Esophagus muscularis mucosa (tissue), 4 donors: ENCODE data around the gene LIN7B. TPM values are rescaled to one million over a fixed set of nuclear protein-coding genes. Genes with fewer than 3 reads are reported as not detected.

Experiments
- DNase-seq: peaks from one replicate; pipeline ENCODE4 v3.0.0-alpha.2; 2017; ENCODE audit errors: extremely low spot score
- H3K27ac ChIP-seq, 4 donors: fragments of 200-600 bp; sonication (generic); replicated peaks in 1 of 4; 1 replicate in 3 of 4; 2 replicates in 1 of 4; pipeline ENCODE4 v1.5.1; 2016 to 2019; ENCODE audit warnings: mild to moderate bottlenecking in 1 of 4
- H3K27me3 ChIP-seq, 4 donors: fragments of 200-600 bp; sonication (generic); one replicate each; pipeline versions ENCODE4 v1.5.1 to v1.6.0; 2016 to 2019
- H3K36me3 ChIP-seq, 4 donors: fragments of 200-600 bp; sonication (generic); one replicate each; pipeline ENCODE4 v1.5.1; 2016 to 2019
- H3K4me1 ChIP-seq, 4 donors: fragments of 200-600 bp; sonication (generic); one replicate each; pipeline ENCODE4 v1.5.1; 2016 to 2019
- H3K4me3 ChIP-seq, 4 donors: fragments of 200-600 bp; sonication (generic); 1 replicate in 2 of 4; 2 replicates in 2 of 4; pipeline ENCODE4 v1.5.1; 2016 to 2019; ENCODE audit warnings: mild to moderate bottlenecking in 4 of 4, moderate library complexity in 1 of 4
- H3K9me3 ChIP-seq, 4 donors: fragments of 200-600 bp; sonication (generic); 1 replicate in 3 of 4; 2 replicates in 1 of 4; pipeline ENCODE4 v1.5.1; 2016 to 2019
- CTCF ChIP-seq, 3 experiments: fragments of 200-600 bp in 2 of 3; fragments of 450-650 bp in 1 of 3; sonication (generic) in 2 of 3; IDR thresholded peaks; one replicate each; pipeline ENCODE4 v1.5.1; 2017 to 2019; ENCODE audit warnings: antibody characterized with exemption in 3 of 3, mild to moderate bottlenecking in 2 of 3, moderate library complexity in 1 of 3
- EP300 ChIP-seq: sonication (generic); formaldehyde crosslinking; IDR thresholded peaks from one replicate; pipeline ENCODE4 v1.6.1; 2017; ENCODE audit warnings: antibody characterized with exemption
- POLR2A ChIP-seq: fragments of 450-650 bp; IDR thresholded peaks from one replicate; pipeline ENCODE4 v1.6.1; 2017; ENCODE audit warnings: antibody characterized with exemption, moderate library complexity, mild to moderate bottlenecking, low read depth
- POLR2AphosphoS5 ChIP-seq, 2 donors: sonication (generic); formaldehyde crosslinking; IDR thresholded peaks; one replicate each; pipeline ENCODE4 v1.6.1; 2017; ENCODE audit warnings: antibody characterized with exemption in 2 of 2
- WGBS: methylation state at CpG from one replicate; pipeline ENCODE4 v1.1.5; 2018; 5-methylcytosine and 5-hydroxymethylcytosine counted together
- intact Hi-C: fragments of 100-400 bp; cut with DNase I; formaldehyde crosslinking; loops from one replicate; pipeline ENCODE4 v1.15.1; 2023
- total RNA-seq, 4 donors: library from RNA; depleted of rRNA; stranded (reverse); fragments of >200 nt; gene quantifications; one replicate each; pipeline versions ENCODE4 v1.1.0 to v1.2.1, GENCODE V29; 2016

LIN7B gene
- total RNA-seq, 4 donors from 2014 or later = 7.5 to 21.4 (median 15.5) TPM

- no peak for DNase-seq
- H3K9me3 ChIP-seq = no peaks in the 10 kb centered on the region
- intact Hi-C loops = no loop called here
- no peaks in the 10 kb centered on the region for H3K27me3 ChIP-seq
- peaks cover 8 to 29% (median 18%) of the 10 kb centered on the region in 4 donors for H3K36me3 ChIP-seq
- peak overlapping the region; percentile 72 to 97 (median 88) for H3K4me3 ChIP-seq
- TF ChIP-seq POLR2A (no peak), CTCF (IDR thresholded peaks at IDR 0.05) (no peak), POLR2AphosphoS5 (IDR thresholded peaks at IDR 0.05) (no peak), EP300 (no peak)
- peak overlapping the region; percentile 83 to 95 (median 89) for H3K27ac ChIP-seq
- WGBS = 71% methylated on average over 26 of the region's 26 CpGs
- H3K4me1 ChIP-seq = peaks cover 24 to 42% (median 37%) of the 10 kb centered on the region in 4 donors
Observed at GRCh38 chr19:49084206-49085019, 29.8 kb upstream of the LIN7B start.

GRCh38 chr19:49085020-49085867 lies 28.9 kb upstream of the LIN7B start, which contains the start of gene SNRNP70:
SNRNP70 (plus strand) TSS chr19:49085451; CDS start chr19:49086415, 964 bp downstream.
- Histone ChIP-seq H3K9me3 (no peaks in the 10 kb centered on the region), H3K4me3 (peak within 1 kb of the TSS; percentile 72 to 97 (median 88)), H3K36me3 (peaks cover 14 to 37% (median 25%) of the 10 kb centered on the region in 4 donors), H3K4me1 (peaks cover 24 to 49% (median 37%) of the 10 kb centered on the region in 4 donors), H3K27ac (peak within 1 kb of the TSS; percentile 83 to 95 (median 89)), H3K27me3 (no peaks in the 10 kb centered on the region)
- under 1% methylated on average over 23 of the region's 89 CpGs for WGBS
- intact Hi-C loops = no loop called here
- peak; percentile 100 for DNase-seq
- TF ChIP-seq EP300 = no peak
- TF ChIP-seq CTCF (IDR thresholded peaks at IDR 0.05) = peak in 1 of 3 experiments; percentile 6
- peak; percentile 93 to 96 for TF ChIP-seq POLR2AphosphoS5 (IDR thresholded peaks at IDR 0.05)
- TF ChIP-seq POLR2A = peak; percentile 91

- no peaks in the 10 kb centered on the region for H3K27me3 ChIP-seq
- intact Hi-C loops = no loop called here
- no peaks in the 10 kb centered on the region for H3K9me3 ChIP-seq
- peak overlapping the region; percentile 83 to 95 (median 89) for H3K27ac ChIP-seq
- peak overlapping the region; percentile 72 to 97 (median 88) for H3K4me3 ChIP-seq
- TF ChIP-seq POLR2A (no peak), POLR2AphosphoS5 (IDR thresholded peaks at IDR 0.05) (no peak), CTCF (IDR thresholded peaks at IDR 0.05) (no peak), EP300 (no peak)
- peaks cover 20 to 43% (median 31%) of the 10 kb centered on the region in 4 donors for H3K36me3 ChIP-seq
- peaks cover 24 to 50% (median 37%) of the 10 kb centered on the region in 4 donors for H3K4me1 ChIP-seq
- no peak for DNase-seq
- WGBS = under 1% methylated on average over 14 of the region's 14 CpGs
Observed at GRCh38 chr19:49085868-49086232, 28.3 kb upstream of the LIN7B start.

GRCh38 chr19:49086296-49086695 lies 27.9 kb upstream of the LIN7B start:
- no peaks in the 10 kb centered on the region for H3K9me3 ChIP-seq
- peaks cover 24 to 50% (median 37%) of the 10 kb centered on the region in 4 donors for H3K4me1 ChIP-seq
- no peak for DNase-seq
- H3K36me3 ChIP-seq = peaks cover 25 to 48% (median 36%) of the 10 kb centered on the region in 4 donors
- 41% methylated on average over 11 of the region's 11 CpGs for WGBS
- H3K27ac ChIP-seq = peak overlapping the region; percentile 83 to 95 (median 89)
- intact Hi-C loops = no loop called here
- H3K27me3 ChIP-seq = no peaks in the 10 kb centered on the region
- peak overlapping the region; percentile 72 to 97 (median 88) for H3K4me3 ChIP-seq
- TF ChIP-seq POLR2AphosphoS5 (IDR thresholded peaks at IDR 0.05) (no peak), POLR2A (no peak), CTCF (IDR thresholded peaks at IDR 0.05) (no peak), EP300 (no peak)
